B cell (primary cell): ENCODE data around the gene SMIM7. TPM values are rescaled to one million over a fixed set of nuclear protein-coding genes. Genes with fewer than 3 reads are reported as not detected.

ENCODE experiments used
- ATAC-seq: fragments of 200-7000 bp; cut with Tn5 transposase; one replicate; pipeline ENCODE4 v1.10.0; 2021; ENCODE audit warnings: low read depth, mild to moderate bottlenecking, moderate number of reproducible peaks, moderate library complexity
- CTCF ChIA-PET: fragments of 350-600 bp; sonication (Branson Sonifier 250); formaldehyde crosslinking; loops from one replicate; lab custom pipeline; 2021; ENCODE audit warnings: antibody characterized with exemption, inconsistent platforms; lab: Charles Lee
- POLR2A ChIA-PET: fragments of 350-600 bp; sonication (Branson Sonifier 250); formaldehyde crosslinking; loops from one replicate; lab custom pipeline; 2021; ENCODE audit warnings: antibody characterized with exemption; lab: Charles Lee
- DNase-seq: peaks from one replicate; pipeline ENCODE4 v3.0.0; 2013
- H2AFZ ChIP-seq: 2 replicates; pipeline ENCODE4 v1.6.1; 2012; ENCODE audit warnings: mild to moderate bottlenecking, low read depth, low read length; ENCODE audit not compliant: insufficient read depth, poor library complexity, severe bottlenecking
- H3K27ac ChIP-seq, 2 donors: 1 replicate in 1 of 2; 2 replicates in 1 of 2; pipeline ENCODE4 v1.5.1; 2012 to 2013; ENCODE audit warnings: low read length in 2 of 2, mild to moderate bottlenecking in 2 of 2, moderate library complexity in 1 of 2
- H3K27me3 ChIP-seq, 4 experiments: fragments of 200-600 bp in 1 of 4; sonication (generic) in 1 of 4; replicated peaks in 1 of 4; 1 replicate in 2 of 4; 2 replicates in 2 of 4; pipeline versions ENCODE4 v1.6.1 to v1.7.0; 2013 to 2016; ENCODE audit warnings: low read length in 3 of 4, mild to moderate bottlenecking in 2 of 4, mixed read lengths in 1 of 4, moderate library complexity in 1 of 4; ENCODE audit not compliant: insufficient read depth in 4 of 4, control insufficient read depth in 3 of 4; ENCODE audit errors: control extremely low read depth in 1 of 4
- H3K36me3 ChIP-seq, 2 experiments: replicated peaks in 1 of 2; 1 replicate in 1 of 2; 2 replicates in 1 of 2; pipeline versions ENCODE4 v1.6.1 to v1.7.1; 2013; ENCODE audit warnings: low read length in 1 of 2; ENCODE audit not compliant: insufficient read depth in 2 of 2, control insufficient read depth in 1 of 2; ENCODE audit errors: control extremely low read depth in 1 of 2, extremely low read depth in 1 of 2
- H3K4me1 ChIP-seq, 2 donors: fragments of 200-600 bp in 1 of 2; sonication (generic) in 1 of 2; 1 replicate in 1 of 2; 2 replicates in 1 of 2; pipeline versions ENCODE4 v1.5.1 to v1.6.1; 2013 to 2017; ENCODE audit warnings: low read length in 2 of 2; ENCODE audit not compliant: control insufficient read depth in 2 of 2, insufficient read depth in 2 of 2
- H3K4me2 ChIP-seq: replicated peaks from 2 replicates; pipeline ENCODE3; 2012; ENCODE audit warnings: mild to moderate bottlenecking, low read depth, low read length; ENCODE audit not compliant: poor library complexity, severe bottlenecking
- H3K4me3 ChIP-seq, 5 experiments: fragments of 200-600 bp in 1 of 5; sonication (generic) in 1 of 5; 1 replicate in 3 of 5; 2 replicates in 2 of 5; pipeline versions ENCODE4 v1.5.1 to v1.7.0; 2011 to 2016; ENCODE audit warnings: low read length in 4 of 5, mild to moderate bottlenecking in 4 of 5, low read depth in 2 of 5, control low read depth in 1 of 5, moderate library complexity in 1 of 5; ENCODE audit not compliant: insufficient read depth in 1 of 5; ENCODE audit errors: control extremely low read depth in 1 of 5, extremely low read depth in 1 of 5
- H3K79me2 ChIP-seq: fragments of 200-600 bp; sonication (generic); one replicate; pipeline ENCODE4 v1.6.0; 2016; ENCODE audit warnings: low read length; ENCODE audit not compliant: control insufficient read depth, insufficient read depth
- H3K9ac ChIP-seq: fragments of 200-600 bp; sonication (generic); 2 replicates; pipeline ENCODE4 v1.6.1; 2017; ENCODE audit warnings: mild to moderate bottlenecking, low read length, moderate library complexity
- H3K9me3 ChIP-seq, 3 donors: one replicate each; pipeline versions ENCODE4 v1.6.1 to v1.7.1; 2013; ENCODE audit warnings: low read length in 2 of 3; ENCODE audit not compliant: control insufficient read depth in 2 of 3, insufficient read depth in 1 of 3; ENCODE audit errors: control extremely low read depth in 1 of 3
- H4K20me1 ChIP-seq: 2 replicates; pipeline ENCODE4 v1.6.0; 2012; ENCODE audit warnings: mild to moderate bottlenecking, low read length; ENCODE audit not compliant: insufficient read depth, control insufficient read depth, poor library complexity, severe bottlenecking
- H3K27ac Mint-ChIP-seq: one replicate; pipeline ENCODE4 v1.8.0; 2021; ENCODE audit warnings: mixed read lengths
- H3K27me3 Mint-ChIP-seq: one replicate; pipeline ENCODE4 v1.8.0; 2021; ENCODE audit warnings: mixed read lengths
- H3K4me1 Mint-ChIP-seq: one replicate; pipeline ENCODE4 v1.8.0; 2021; ENCODE audit warnings: mixed read lengths
- H3K4me3 Mint-ChIP-seq: one replicate; pipeline ENCODE4 v1.8.0; 2021; ENCODE audit warnings: mixed read lengths
- H3K9me3 Mint-ChIP-seq: one replicate; pipeline ENCODE4 v1.8.0; 2022; ENCODE audit warnings: mixed read lengths; ENCODE audit not compliant: insufficient read depth
- EZH2 ChIP-seq: IDR thresholded peaks from 2 replicates; pipeline ENCODE4 v1.6.1; 2012; ENCODE audit warnings: borderline replicate concordance, low read depth, mild to moderate bottlenecking, moderate library complexity, low read length; ENCODE audit not compliant: insufficient read depth, poor library complexity, severe bottlenecking
- WGBS: methylation state at CpG from one replicate; pipeline ENCODE4 v1.1.5; 2013; ENCODE audit warnings: missing lambda C conversion rate; ENCODE audit not compliant: insufficient coverage; 5-methylcytosine and 5-hydroxymethylcytosine counted together
- intact Hi-C: fragments of 100-400 bp; cut with micrococcal nuclease; formaldehyde crosslinking; loops from one replicate; pipeline ENCODE4 v1.10.0; 2022
- polyA plus RNA-seq: library from polyadenylated mRNA; depleted of rRNA; stranded (reverse); fragments of >200 nt; gene quantifications from 2 replicates; pipeline ENCODE4 v1.2.3, GENCODE V29; 2012
- total RNA-seq, 2 donors: library from RNA; stranded (reverse); fragments of 120-200 nt in 1 of 2; gene quantifications; 1 replicate in 1 of 2; 2 replicates in 1 of 2; pipeline versions ENCODE4 v1.2.3 to v1.2.4, GENCODE V29; 2013 to 2022
- TF ChIP-seq, protein P1 (sequence below): fragments of 200-600 bp; IDR thresholded peaks from one replicate; pipeline ENCODE4 v1.8.0; 2022; ENCODE audit warnings: antibody characterized with exemption, mild to moderate bottlenecking

Gene SMIM7
- total and polyA plus RNA-seq, 2 donors (not counting 1 experiment from before 2014, with no cell fraction given), result 54.7 to 133 TPM

DNA sequence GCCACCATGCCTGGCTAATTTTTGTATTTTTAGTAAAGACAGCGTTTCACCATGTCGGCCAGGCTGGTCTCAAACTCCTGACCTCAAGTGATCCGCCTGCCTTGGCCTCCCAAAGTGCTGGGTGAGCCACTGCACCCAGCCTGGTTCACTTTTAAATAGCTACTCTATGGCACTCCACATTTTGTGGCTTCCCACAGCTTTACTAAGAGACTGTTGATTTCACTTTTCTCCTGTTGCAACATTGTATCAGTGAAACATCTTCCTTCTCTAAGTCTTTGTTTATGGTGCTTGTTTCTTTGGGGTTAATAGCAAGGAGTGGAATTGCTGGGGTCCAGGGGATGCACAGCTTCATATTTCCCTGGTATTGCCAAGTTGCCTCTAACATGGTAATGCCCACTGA lies 13.3 kb upstream of the SMIM7 start:
- no peaks in the 10 kb centered on the region for H3K9me3 Mint-ChIP-seq
- H2AFZ ChIP-seq, result no peak overlapping the region
- no peaks in the 10 kb centered on the region for H3K27me3 Mint-ChIP-seq
- no peaks in the 10 kb centered on the region for H4K20me1 ChIP-seq
- CTCF ChIA-PET, result no interaction called here
- H3K4me3 Mint-ChIP-seq, result no peak overlapping the region
- no peak overlapping the region for H3K27ac ChIP-seq
- no peak for DNase-seq
- POLR2A ChIA-PET, result no interaction called here
- no peak overlapping the region for H3K9ac ChIP-seq
- TF ChIP-seq, protein P1, sequence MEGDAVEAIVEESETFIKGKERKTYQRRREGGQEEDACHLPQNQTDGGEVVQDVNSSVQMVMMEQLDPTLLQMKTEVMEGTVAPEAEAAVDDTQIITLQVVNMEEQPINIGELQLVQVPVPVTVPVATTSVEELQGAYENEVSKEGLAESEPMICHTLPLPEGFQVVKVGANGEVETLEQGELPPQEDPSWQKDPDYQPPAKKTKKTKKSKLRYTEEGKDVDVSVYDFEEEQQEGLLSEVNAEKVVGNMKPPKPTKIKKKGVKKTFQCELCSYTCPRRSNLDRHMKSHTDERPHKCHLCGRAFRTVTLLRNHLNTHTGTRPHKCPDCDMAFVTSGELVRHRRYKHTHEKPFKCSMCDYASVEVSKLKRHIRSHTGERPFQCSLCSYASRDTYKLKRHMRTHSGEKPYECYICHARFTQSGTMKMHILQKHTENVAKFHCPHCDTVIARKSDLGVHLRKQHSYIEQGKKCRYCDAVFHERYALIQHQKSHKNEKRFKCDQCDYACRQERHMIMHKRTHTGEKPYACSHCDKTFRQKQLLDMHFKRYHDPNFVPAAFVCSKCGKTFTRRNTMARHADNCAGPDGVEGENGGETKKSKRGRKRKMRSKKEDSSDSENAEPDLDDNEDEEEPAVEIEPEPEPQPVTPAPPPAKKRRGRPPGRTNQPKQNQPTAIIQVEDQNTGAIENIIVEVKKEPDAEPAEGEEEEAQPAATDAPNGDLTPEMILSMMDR, result no peak
- no peak for TF ChIP-seq EZH2
- H3K27ac Mint-ChIP-seq, result no peak overlapping the region
- H3K4me1 Mint-ChIP-seq, result no peaks in the 10 kb centered on the region
- H3K27me3 ChIP-seq, result no peaks in the 10 kb centered on the region
- H3K9me3 ChIP-seq, result no peaks in the 10 kb centered on the region
- H3K4me2 ChIP-seq, result no peak overlapping the region
- no peak overlapping the region for H3K4me3 ChIP-seq
- H3K79me2 ChIP-seq, result no peaks in the 10 kb centered on the region
- H3K36me3 ChIP-seq, result peaks cover 0 to 3% of the 10 kb centered on the region in 2 experiments
- H3K4me1 ChIP-seq, result no peaks in the 10 kb centered on the region
- intact Hi-C loops, result no loop called here
- WGBS, result 100% methylated on average over 2 of the region's 3 CpGs
- no peak for ATAC-seq

DNA sequence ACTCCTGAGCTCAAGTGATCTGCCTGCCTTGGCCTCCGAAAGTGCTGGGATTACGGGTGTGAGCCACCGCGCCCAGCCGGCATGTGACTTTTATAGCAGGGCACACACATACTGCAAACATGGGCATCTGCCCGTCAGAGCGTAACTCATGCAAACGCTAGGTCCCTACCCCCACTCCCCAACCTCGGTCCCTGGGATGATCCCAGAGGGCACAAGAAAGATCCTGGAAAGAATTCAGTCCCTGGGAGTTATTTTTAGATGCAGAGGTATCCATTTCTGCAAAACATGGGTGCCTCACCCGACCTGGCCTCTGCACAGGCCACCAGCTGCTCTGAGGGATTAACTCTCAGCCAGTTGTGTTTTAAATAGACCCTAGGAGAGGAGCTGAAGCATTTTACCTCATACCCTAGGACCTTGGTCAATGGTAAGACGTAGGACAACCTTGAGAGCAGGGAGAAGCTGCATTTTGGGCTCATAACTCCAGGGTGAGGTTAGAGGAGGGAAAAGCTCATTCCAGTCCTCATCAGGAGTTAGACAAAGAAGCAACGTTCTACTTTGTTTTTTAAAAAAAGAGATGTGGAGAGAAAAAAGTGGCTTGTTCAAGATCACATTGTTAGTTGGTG lies 11.8 kb upstream of the SMIM7 start:
- no peaks in the 10 kb centered on the region for H3K79me2 ChIP-seq
- H3K4me1 ChIP-seq, result no peaks in the 10 kb centered on the region
- TF ChIP-seq, protein P1, result no peak
- TF ChIP-seq EZH2, result no peak
- ATAC-seq, result no peak
- Mint-ChIP-seq H3K9me3 (no peaks in the 10 kb centered on the region), H3K27me3 (no peaks in the 10 kb centered on the region), H3K4me1 (no peaks in the 10 kb centered on the region), H3K27ac (no peak overlapping the region), H3K4me3 (no peak overlapping the region)
- H2AFZ ChIP-seq, result no peak overlapping the region
- no peaks in the 10 kb centered on the region for H4K20me1 ChIP-seq
- no peak for DNase-seq
- no peaks in the 10 kb centered on the region for H3K27me3 ChIP-seq
- no peaks in the 10 kb centered on the region for H3K9me3 ChIP-seq
- over 99% methylated on average over 9 of the region's 12 CpGs for WGBS
- H3K9ac ChIP-seq, result no peak overlapping the region
- H3K4me3 ChIP-seq, result no peak overlapping the region
- POLR2A ChIA-PET, result interaction anchor here (0.6 kb wide), 2 partner anchors 13 to 632 kb away, joined by 3 read pairs; partner anchors contain the start of gene ABHD8
- peaks cover 0 to 3% of the 10 kb centered on the region in 2 experiments for H3K36me3 ChIP-seq
- no peak overlapping the region for H3K4me2 ChIP-seq
- CTCF ChIA-PET, result interaction anchor here (0.8 kb wide), 1 partner anchor 11 kb away, joined by 3 read pairs; no protein-coding TSS in a partner anchor
- no peak overlapping the region for H3K27ac ChIP-seq
- intact Hi-C loops, result no loop called here
